ENCODE measurements around the gene CAMK1G.

DNA sequence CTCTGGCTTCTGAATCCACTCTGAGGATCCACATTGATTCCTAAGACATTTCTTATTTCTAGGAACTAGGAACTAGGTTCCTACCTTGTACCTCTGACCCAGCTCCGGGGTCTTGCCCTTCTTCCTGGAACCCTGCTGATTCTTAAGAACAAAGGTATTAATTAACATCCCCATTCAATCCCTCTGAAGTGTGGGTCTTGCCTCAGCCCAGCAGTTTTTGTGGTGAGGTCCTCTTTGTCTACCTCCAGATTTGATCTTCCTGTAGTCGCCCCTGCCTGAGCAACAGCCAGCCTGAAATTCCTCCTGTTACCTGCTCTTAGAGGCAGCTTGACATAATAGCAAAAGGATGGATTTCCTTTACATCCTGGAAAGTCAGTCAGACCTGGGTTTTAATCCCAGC lies 46.7 kb upstream of the CAMK1G start:
- no peak for TF ChIP-seq POLR2A (conservative IDR thresholded peaks at IDR 0.05)
- TF ChIP-seq SLC30A9 (CRISPR knock-in tag; IDR thresholded peaks at IDR 0.05), result no peak
- TF ChIP-seq, protein P1, sequence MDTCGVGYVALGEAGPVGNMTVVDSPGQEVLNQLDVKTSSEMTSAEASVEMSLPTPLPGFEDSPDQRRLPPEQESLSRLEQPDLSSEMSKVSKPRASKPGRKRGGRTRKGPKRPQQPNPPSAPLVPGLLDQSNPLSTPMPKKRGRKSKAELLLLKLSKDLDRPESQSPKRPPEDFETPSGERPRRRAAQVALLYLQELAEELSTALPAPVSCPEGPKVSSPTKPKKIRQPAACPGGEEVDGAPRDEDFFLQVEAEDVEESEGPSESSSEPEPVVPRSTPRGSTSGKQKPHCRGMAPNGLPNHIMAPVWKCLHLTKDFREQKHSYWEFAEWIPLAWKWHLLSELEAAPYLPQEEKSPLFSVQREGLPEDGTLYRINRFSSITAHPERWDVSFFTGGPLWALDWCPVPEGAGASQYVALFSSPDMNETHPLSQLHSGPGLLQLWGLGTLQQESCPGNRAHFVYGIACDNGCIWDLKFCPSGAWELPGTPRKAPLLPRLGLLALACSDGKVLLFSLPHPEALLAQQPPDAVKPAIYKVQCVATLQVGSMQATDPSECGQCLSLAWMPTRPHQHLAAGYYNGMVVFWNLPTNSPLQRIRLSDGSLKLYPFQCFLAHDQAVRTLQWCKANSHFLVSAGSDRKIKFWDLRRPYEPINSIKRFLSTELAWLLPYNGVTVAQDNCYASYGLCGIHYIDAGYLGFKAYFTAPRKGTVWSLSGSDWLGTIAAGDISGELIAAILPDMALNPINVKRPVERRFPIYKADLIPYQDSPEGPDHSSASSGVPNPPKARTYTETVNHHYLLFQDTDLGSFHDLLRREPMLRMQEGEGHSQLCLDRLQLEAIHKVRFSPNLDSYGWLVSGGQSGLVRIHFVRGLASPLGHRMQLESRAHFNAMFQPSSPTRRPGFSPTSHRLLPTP (IDR thresholded peaks at IDR 0.05; ENCODE audit: borderline replicate concordance, extremely low read depth, insufficient read length), result no peak
- TF ChIP-seq FOXK1 (CRISPR knock-in tag; IDR thresholded peaks at IDR 0.05; ENCODE audit: borderline replicate concordance), result no peak
- TF ChIP-seq LCOR (CRISPR knock-in tag; IDR thresholded peaks at IDR 0.05), result no peak
- TF ChIP-seq, protein P2, sequence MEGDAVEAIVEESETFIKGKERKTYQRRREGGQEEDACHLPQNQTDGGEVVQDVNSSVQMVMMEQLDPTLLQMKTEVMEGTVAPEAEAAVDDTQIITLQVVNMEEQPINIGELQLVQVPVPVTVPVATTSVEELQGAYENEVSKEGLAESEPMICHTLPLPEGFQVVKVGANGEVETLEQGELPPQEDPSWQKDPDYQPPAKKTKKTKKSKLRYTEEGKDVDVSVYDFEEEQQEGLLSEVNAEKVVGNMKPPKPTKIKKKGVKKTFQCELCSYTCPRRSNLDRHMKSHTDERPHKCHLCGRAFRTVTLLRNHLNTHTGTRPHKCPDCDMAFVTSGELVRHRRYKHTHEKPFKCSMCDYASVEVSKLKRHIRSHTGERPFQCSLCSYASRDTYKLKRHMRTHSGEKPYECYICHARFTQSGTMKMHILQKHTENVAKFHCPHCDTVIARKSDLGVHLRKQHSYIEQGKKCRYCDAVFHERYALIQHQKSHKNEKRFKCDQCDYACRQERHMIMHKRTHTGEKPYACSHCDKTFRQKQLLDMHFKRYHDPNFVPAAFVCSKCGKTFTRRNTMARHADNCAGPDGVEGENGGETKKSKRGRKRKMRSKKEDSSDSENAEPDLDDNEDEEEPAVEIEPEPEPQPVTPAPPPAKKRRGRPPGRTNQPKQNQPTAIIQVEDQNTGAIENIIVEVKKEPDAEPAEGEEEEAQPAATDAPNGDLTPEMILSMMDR (IDR thresholded peaks at IDR 0.05 in 2 of 3, conservative IDR thresholded peaks at IDR 0.05 in 1 of 3; ENCODE audit: insufficient read depth in 2 of 3, low read depth in 1 of 3, low read length in 3 of 3), result no peak
- TF ChIP-seq, protein P3, sequence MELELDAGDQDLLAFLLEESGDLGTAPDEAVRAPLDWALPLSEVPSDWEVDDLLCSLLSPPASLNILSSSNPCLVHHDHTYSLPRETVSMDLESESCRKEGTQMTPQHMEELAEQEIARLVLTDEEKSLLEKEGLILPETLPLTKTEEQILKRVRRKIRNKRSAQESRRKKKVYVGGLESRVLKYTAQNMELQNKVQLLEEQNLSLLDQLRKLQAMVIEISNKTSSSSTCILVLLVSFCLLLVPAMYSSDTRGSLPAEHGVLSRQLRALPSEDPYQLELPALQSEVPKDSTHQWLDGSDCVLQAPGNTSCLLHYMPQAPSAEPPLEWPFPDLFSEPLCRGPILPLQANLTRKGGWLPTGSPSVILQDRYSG (tag; conservative IDR thresholded peaks at IDR 0.05; ENCODE audit: low read depth), result no peak
- TF ChIP-seq ZNF3 (CRISPR knock-in tag; IDR thresholded peaks at IDR 0.05), result no peak
- TF ChIP-seq POLR2AphosphoS5 (IDR thresholded peaks at IDR 0.05; ENCODE audit: control insufficient read depth, insufficient read depth, low read depth, low read length), result no peak
- no peak for TF ChIP-seq CHD2 (IDR thresholded peaks at IDR 0.05; ENCODE audit: low read depth, low read length)
- no peak for TF ChIP-seq PTBP1 (IDR thresholded peaks at IDR 0.05; ENCODE audit: low read depth, low read length)
- no peak for TF ChIP-seq ZNF146 (CRISPR knock-in tag; IDR thresholded peaks at IDR 0.05; ENCODE audit: unreplicated experiment)
- TF ChIP-seq KAT7 (CRISPR knock-in tag; IDR thresholded peaks at IDR 0.05; ENCODE audit: borderline replicate concordance), result no peak
- TF ChIP-seq, protein P4, sequence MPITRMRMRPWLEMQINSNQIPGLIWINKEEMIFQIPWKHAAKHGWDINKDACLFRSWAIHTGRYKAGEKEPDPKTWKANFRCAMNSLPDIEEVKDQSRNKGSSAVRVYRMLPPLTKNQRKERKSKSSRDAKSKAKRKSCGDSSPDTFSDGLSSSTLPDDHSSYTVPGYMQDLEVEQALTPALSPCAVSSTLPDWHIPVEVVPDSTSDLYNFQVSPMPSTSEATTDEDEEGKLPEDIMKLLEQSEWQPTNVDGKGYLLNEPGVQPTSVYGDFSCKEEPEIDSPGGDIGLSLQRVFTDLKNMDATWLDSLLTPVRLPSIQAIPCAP (CRISPR knock-in tag; IDR thresholded peaks at IDR 0.05; ENCODE audit: borderline replicate concordance), result no peak
